ENCODE measurements around the gene CADM3. TPM values are rescaled to one million over a fixed set of nuclear protein-coding genes. Genes with fewer than 3 reads are reported as not detected.

CADM3 gene
- polyA plus RNA-seq, 2 of the 4 experiments (the other 2 are of a cell fraction): 0.10 to 0.13 TPM

DNA sequence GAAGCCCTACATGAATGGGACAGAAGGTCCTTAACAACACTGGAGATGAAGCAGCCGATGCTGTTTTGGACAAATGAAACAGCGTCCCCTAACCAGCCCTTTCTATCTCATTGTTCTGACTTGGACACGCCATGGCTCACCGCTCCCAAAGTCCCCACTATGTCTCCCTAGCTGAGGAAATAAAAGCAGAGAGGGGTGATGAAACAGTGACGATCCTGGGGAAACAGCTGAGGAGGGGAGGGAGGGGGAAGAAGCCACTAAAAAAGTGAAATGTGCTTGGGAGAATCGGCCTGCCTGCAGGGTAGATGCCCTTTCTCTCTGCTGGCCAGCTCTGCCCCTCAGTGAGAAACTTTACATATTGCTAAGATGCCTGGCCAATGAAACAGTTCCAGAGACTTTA is 32.2 kb downstream of the CADM3 start:
- Histone ChIP-seq H3K9me3 (no peaks in the 10 kb centered on the region), H3K4me3 (no peak overlapping the region), H3K4me2 (no peak overlapping the region), H3K4me1 (no peaks in the 10 kb centered on the region), H3K27ac (no peak overlapping the region)
- CTCF ChIA-PET: interaction anchor here (1.3 to 11.3 kb wide), 3 partner anchors 7 to 72 kb away, joined by 6 to 186 read pairs (median 6); no protein-coding TSS in a partner anchor
- no peak for FAIRE-seq
- TF ChIP-seq, protein P1, sequence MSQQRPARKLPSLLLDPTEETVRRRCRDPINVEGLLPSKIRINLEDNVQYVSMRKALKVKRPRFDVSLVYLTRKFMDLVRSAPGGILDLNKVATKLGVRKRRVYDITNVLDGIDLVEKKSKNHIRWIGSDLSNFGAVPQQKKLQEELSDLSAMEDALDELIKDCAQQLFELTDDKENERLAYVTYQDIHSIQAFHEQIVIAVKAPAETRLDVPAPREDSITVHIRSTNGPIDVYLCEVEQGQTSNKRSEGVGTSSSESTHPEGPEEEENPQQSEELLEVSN (IDR thresholded peaks at IDR 0.05; ENCODE audit: borderline replicate concordance, low read depth): no peak
- TF ChIP-seq EHMT2 (IDR thresholded peaks at IDR 0.05; ENCODE audit: low read depth) (no peak), SMC3 (IDR thresholded peaks at IDR 0.05) (no peak), NR3C1 (IDR thresholded peaks at IDR 0.05) (no peak), FOXS1 (CRISPR knock-in tag; IDR thresholded peaks at IDR 0.05) (no peak), POLR2AphosphoS2 (conservative IDR thresholded peaks at IDR 0.05; ENCODE audit: low read length) (no peak), MAZ (IDR thresholded peaks at IDR 0.05; ENCODE audit: borderline replicate concordance, low read depth, low read length) (no peak), HDAC2 (IDR thresholded peaks at IDR 0.05) (no peak), NPAS2 (CRISPR knock-in tag; IDR thresholded peaks at IDR 0.05; ENCODE audit: borderline replicate concordance) (no peak), ZSCAN20 (CRISPR knock-in tag; IDR thresholded peaks at IDR 0.05) (no peak), FOSB (CRISPR knock-in tag; IDR thresholded peaks at IDR 0.05) (no peak), FOSL2 (IDR thresholded peaks at IDR 0.05) (no peak), FOSL2 (CRISPR knock-in tag; IDR thresholded peaks at IDR 0.05) (no peak), ZNF302 (CRISPR knock-in tag; IDR thresholded peaks at IDR 0.05) (no peak), HOXB13 (CRISPR knock-in tag; IDR thresholded peaks at IDR 0.05; ENCODE audit: low read depth) (no peak), RCOR1 (IDR thresholded peaks at IDR 0.05; ENCODE audit: low read depth, low read length) (no peak)
- TF ChIP-seq, protein P2, sequence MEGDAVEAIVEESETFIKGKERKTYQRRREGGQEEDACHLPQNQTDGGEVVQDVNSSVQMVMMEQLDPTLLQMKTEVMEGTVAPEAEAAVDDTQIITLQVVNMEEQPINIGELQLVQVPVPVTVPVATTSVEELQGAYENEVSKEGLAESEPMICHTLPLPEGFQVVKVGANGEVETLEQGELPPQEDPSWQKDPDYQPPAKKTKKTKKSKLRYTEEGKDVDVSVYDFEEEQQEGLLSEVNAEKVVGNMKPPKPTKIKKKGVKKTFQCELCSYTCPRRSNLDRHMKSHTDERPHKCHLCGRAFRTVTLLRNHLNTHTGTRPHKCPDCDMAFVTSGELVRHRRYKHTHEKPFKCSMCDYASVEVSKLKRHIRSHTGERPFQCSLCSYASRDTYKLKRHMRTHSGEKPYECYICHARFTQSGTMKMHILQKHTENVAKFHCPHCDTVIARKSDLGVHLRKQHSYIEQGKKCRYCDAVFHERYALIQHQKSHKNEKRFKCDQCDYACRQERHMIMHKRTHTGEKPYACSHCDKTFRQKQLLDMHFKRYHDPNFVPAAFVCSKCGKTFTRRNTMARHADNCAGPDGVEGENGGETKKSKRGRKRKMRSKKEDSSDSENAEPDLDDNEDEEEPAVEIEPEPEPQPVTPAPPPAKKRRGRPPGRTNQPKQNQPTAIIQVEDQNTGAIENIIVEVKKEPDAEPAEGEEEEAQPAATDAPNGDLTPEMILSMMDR (IDR thresholded peaks at IDR 0.05): no peak
- TF ChIP-seq, protein P3, sequence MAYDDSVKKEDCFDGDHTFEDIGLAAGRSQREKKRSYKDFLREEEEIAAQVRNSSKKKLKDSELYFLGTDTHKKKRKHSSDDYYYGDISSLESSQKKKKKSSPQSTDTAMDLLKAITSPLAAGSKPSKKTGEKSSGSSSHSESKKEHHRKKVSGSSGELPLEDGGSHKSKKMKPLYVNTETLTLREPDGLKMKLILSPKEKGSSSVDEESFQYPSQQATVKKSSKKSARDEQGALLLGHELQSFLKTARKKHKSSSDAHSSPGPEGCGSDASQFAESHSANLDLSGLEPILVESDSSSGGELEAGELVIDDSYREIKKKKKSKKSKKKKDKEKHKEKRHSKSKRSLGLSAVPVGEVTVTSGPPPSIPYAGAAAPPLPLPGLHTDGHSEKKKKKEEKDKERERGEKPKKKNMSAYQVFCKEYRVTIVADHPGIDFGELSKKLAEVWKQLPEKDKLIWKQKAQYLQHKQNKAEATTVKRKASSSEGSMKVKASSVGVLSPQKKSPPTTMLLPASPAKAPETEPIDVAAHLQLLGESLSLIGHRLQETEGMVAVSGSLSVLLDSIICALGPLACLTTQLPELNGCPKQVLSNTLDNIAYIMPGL (CRISPR knock-in tag; IDR thresholded peaks at IDR 0.05; ENCODE audit: borderline replicate concordance): no peak
- TF ChIP-seq, protein P4, sequence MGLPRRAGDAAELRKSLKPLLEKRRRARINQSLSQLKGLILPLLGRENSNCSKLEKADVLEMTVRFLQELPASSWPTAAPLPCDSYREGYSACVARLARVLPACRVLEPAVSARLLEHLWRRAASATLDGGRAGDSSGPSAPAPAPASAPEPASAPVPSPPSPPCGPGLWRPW (IDR thresholded peaks at IDR 0.05): no peak
- DNase-seq (ENCODE audit: low read depth in 1 of 2, low spot score in 1 of 2): no peak
- 44% methylated on average over 6 of the region's 6 CpGs for WGBS (ENCODE audit: missing lambda C conversion rate)
- no peak for ATAC-seq
- POLR2A ChIA-PET: no interaction called here

DNA sequence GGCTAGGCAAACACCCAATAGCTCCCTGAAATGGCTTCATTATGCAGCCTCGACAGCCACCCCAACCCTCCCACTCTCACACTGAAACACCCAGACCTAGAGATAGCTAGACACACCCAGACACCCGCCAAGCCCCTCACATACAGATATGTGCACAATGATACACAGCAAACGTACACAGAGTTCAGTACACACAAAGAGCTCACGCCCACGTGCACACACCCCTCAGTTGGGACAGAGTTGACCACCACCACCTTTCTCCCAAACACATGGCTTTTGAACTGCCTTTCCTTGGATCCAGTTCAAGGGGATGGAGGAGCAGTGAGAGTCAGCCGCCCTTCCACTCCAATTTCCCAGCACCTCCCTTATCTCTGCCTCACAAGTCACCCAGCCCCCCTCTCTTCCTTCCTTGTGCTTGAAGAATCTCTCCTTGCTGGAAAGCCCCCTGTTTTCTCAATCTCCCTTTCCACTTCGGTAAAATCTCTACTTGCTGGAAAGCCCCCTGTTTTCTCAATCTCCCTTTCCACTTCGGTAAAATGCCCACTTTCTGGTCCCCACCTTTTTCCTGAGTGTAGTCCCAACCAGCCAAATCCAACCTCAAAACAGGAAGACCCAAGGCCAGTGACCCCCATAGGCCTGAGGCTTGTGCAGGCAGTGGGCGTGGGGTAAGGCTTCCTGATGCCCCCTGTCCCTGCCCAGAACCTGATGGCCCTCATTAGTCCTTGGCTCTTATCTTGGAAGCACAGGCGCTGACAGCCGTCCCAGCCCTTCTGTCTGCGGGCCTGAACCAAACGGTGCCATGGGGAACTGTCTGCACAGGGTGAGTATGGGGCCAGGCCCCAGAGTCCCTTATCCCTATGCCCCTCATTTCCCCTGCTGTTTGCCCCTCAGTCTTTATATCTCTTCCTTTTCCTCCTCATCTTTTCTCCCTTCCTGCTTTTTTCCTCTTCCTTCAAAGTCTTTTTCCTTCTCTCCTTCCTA is 33.0 kb downstream of the CADM3 start, which contains the start of gene ACKR1:
TSS of gene ACKR1 (plus strand) at position 715 of the 981 bp plus-strand sequence. CDS start at position 800, 85 bp downstream.
- H3K4me3 ChIP-seq: no peak within 1 kb of the TSS
- ChIA-PET POLR2A (no interaction called here), CTCF (interaction anchor here (1.2 to 12.4 kb wide), 7 partner anchors 6 to 71 kb away, joined by 4 to 186 read pairs (median 31); no protein-coding TSS in a partner anchor)
- DNase-seq (ENCODE audit: low read depth in 1 of 2, low spot score in 1 of 2) (no peak), ATAC-seq (no peak), FAIRE-seq (no peak)
- H3K9me3 ChIP-seq: no peaks in the 10 kb centered on the region
- WGBS (ENCODE audit: missing lambda C conversion rate): 38% methylated on average over 12 of the region's 13 CpGs
- no peak within 1 kb of the TSS for H3K4me2 ChIP-seq
- H3K4me1 ChIP-seq: no peaks in the 10 kb centered on the region
- H3K27ac ChIP-seq: no peak within 1 kb of the TSS
- TF ChIP-seq RCOR1 (IDR thresholded peaks at IDR 0.05; ENCODE audit: low read depth, low read length) (no peak), MAFK (IDR thresholded peaks at IDR 0.05; ENCODE audit: partially characterized antibody) (no peak), RAD21 (conservative IDR thresholded peaks at IDR 0.05 in 1 of 2, IDR thresholded peaks at IDR 0.05 in 1 of 2) (no peak), HOXB13 (CRISPR knock-in tag; IDR thresholded peaks at IDR 0.05; ENCODE audit: low read depth) (no peak), MYC (IDR thresholded peaks at IDR 0.05; ENCODE audit: borderline replicate concordance, low read length) (no peak), ESRRA (IDR thresholded peaks at IDR 0.05; ENCODE audit: borderline replicate concordance, low read length) (no peak), NR3C1 (IDR thresholded peaks at IDR 0.05) (no peak)
- TF ChIP-seq, protein P5, sequence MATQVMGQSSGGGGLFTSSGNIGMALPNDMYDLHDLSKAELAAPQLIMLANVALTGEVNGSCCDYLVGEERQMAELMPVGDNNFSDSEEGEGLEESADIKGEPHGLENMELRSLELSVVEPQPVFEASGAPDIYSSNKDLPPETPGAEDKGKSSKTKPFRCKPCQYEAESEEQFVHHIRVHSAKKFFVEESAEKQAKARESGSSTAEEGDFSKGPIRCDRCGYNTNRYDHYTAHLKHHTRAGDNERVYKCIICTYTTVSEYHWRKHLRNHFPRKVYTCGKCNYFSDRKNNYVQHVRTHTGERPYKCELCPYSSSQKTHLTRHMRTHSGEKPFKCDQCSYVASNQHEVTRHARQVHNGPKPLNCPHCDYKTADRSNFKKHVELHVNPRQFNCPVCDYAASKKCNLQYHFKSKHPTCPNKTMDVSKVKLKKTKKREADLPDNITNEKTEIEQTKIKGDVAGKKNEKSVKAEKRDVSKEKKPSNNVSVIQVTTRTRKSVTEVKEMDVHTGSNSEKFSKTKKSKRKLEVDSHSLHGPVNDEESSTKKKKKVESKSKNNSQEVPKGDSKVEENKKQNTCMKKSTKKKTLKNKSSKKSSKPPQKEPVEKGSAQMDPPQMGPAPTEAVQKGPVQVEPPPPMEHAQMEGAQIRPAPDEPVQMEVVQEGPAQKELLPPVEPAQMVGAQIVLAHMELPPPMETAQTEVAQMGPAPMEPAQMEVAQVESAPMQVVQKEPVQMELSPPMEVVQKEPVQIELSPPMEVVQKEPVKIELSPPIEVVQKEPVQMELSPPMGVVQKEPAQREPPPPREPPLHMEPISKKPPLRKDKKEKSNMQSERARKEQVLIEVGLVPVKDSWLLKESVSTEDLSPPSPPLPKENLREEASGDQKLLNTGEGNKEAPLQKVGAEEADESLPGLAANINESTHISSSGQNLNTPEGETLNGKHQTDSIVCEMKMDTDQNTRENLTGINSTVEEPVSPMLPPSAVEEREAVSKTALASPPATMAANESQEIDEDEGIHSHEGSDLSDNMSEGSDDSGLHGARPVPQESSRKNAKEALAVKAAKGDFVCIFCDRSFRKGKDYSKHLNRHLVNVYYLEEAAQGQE (IDR thresholded peaks at IDR 0.05): no peak
- TF ChIP-seq, protein P4 (IDR thresholded peaks at IDR 0.05): no peak

All from A549 (cell line).